M059J (cell line): ENCODE data around the gene TAF8. TPM values are rescaled to one million over a fixed set of nuclear protein-coding genes. Genes with fewer than 3 reads are reported as not detected.
"Not testable (repeated sequence)": the region's sequence is repeated elsewhere in the genome, so short reads cannot be mapped to it uniquely, and the experiment has no call there.

ENCODE experiments used
- DNase-seq: peaks from one replicate; pipeline ENCODE4 v3.0.0-alpha.2; 2012; ENCODE audit warnings: low read depth
- total RNA-seq: library from RNA; depleted of rRNA; stranded (reverse); fragments of >200 nt; shearing (Covaris generic); gene quantifications from 2 replicates; pipeline ENCODE4 v1.2.3, GENCODE V29; 2014; rRNA removed

The TAF8 gene, protein sequence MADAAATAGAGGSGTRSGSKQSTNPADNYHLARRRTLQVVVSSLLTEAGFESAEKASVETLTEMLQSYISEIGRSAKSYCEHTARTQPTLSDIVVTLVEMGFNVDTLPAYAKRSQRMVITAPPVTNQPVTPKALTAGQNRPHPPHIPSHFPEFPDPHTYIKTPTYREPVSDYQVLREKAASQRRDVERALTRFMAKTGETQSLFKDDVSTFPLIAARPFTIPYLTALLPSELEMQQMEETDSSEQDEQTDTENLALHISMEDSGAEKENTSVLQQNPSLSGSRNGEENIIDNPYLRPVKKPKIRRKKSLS
- 23.7 and 29.5 TPM in 2 replicates for total RNA-seq

DNA sequence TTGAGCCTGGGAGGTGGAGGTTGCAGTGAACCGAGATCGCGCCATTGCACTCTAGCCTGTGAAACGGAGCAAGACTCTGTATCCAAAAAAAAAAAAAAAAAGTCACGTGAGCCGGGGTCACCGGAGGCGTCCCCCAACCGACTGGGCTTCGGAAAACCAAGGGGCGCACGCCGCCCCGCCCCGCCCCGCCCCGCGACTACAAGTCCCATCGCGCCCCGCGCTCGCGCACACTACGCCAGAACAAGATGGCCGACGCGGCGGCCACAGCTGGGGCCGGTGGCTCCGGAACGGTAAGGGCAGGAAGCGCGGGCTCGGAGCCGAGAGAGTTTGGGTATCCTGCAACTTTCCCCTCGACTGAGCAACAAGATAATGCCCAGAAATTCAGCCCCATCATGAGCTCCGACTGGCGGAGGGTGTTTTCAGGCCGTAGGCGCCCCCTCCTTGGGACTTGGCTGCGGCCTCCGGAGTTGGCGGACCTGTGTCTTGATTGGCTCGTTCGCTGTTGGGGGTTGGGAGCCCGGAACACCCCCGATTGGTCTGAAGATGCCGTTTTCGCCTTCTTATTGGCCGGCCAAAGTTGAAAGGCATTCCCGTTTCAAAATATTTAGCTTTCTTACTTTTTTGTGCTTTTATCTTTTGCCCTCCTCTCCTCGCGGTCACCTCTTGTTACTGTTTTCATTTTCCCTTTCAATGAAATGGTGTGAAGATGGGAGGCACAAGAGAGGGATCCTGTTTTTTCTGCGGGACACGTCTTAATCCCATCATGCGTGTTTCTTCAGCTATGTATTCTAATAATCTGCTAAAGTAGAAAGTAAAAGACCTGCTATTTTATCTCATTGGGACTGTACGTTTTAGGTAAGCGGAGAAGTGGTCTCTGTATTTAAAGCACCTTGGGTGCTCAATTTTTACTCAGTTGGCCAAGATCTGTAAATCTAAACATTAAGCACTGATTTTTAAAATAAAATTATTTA lies at the start of gene TAF8:
Gene TAF8 (plus strand): TSS at position 228 of the 971 bp plus-strand sequence. CDS start 18 bp downstream, at position 246.
- peak; percentile 93 for DNase-seq

DNA sequence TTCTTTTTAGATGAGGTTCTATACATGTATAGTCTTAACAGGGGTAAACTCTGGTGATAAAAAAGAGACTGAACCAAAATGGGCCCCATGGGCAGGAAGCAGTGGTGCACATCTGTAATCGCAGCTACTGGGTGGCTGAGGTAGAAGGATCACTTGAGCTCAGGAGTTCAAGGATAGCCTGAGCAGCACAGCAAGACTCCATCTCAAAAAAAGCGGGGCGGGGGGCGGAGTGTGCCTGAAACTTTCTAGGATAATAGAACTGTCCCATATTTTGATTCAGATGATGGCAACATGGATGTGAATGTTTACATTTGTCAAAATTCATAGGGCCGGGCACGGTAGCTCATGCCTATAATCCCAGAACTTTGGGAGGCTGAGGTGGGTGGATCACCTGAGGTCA lies 48.8 kb upstream of the TAF8 start:
- DNase-seq, result no peak

- not testable (repeated sequence) for DNase-seq
Observed at GRCh38 chr6:42003658-42004057, 46.7 kb upstream of the TAF8 start.

- DNase-seq, result no peak
Observed at GRCh38 chr6:42007286-42008137, 42.8 kb upstream of the TAF8 start.

DNA sequence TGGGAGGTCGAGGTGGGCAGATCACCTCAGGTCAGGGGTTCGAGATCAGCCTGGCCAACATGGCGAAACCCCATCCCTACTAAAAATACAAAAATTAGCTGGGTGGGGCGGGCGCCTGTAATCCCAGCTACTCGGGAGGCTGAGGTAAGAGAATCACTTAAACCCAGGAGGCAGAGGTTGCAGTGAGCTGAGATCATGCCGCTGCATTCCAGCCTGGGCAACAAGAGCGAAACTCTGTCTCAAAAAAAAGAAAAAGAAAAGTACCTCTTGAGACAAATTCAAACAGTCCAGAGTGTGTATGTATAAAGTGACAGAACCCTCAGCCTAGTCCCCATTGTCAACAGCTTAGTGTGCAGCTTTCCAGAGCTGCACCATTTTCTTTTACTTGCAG lies 42.2 kb upstream of the TAF8 start:
- not testable (repeated sequence) for DNase-seq

- DNase-seq, result no peak
Observed at GRCh38 chr6:42009844-42010184, 40.5 kb upstream of the TAF8 start.

DNA sequence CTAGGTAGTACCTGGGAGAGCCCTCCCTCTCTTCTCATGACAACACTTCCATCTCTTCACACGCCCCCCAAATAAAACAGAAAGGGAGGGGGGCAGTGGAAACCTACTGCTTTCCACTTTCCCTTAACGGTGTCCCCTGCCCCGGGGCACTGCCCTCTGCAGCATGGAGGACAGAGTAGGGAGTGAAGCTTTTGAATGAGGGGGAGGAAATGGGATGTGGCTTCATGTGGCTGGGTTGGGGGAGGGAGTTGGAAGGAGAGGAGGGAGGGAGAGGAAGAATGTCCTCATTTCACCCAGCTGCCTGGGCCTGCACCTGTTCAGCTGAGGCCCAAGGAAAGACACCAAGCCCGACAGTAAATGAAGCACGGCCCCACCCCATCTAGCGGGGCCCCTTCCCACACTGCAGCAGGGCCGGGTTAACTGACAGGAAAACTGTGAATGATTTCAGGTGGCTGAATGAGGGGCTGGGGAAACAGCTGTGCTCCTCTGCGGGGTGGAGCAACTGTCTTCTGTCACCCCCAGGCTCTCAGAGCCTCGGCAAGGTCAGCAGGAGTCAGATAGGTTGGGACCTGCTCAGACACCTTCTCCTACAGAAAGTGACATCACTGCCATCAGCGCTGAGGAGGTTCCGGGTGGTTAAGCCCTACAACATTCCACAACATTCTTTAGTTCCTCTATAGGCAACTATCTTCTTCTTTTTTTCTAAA lies 40.0 kb upstream of the TAF8 start:
- DNase-seq, result peak; percentile 47

DNA sequence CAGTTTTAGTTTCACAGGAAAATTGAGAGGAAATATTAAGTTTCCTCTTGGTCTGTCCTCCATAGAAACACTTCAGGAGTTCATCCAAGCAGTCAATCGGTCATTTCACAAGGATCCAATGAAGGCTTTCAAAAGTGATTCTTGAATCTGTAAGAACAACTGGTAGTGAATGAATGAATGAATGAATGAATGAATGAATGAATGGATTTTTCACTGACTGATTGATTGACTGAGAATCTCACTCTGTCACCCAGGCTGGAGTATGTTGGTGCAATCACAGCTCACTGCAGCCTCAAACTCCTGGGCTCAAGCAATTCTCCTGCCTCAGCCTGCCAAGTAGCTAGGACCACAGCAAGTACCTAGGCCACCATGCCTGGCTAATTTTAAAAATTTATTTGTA lies 39.4 kb upstream of the TAF8 start:
- no peak for DNase-seq

DNA sequence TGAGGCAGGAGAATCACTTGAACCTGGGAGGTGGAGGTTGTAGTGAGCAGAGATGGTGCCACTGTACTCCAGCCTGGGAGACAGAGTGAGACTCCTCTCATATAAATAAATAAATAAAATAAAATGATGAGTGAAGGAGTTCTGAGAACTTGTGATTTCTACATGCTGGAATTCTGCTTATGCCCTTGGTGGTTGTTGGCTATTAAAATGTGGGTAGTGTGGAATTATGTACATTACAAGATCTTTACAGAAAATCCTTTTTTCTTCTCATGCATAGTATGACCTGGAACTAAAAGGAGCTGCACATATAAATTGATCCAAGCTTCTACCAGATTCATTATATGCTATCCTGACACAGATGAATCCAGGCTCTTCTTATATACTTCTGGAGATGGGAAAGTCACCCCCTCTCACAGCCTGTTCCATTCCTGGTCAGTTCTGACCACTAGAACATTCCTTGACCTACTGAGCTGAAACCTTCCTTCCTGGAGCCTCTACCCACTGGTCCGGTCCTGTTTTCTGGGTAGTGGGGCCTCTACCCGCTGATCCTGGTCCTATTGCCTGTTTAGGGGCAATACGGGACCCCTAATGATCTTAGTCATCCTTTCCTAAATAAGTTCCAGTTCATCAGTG lies 37.7 kb upstream of the TAF8 start:
- DNase-seq, result no peak

- peak; percentile 73 for DNase-seq
Observed at GRCh38 chr6:42013134-42013516, 37.2 kb upstream of the TAF8 start.

DNA sequence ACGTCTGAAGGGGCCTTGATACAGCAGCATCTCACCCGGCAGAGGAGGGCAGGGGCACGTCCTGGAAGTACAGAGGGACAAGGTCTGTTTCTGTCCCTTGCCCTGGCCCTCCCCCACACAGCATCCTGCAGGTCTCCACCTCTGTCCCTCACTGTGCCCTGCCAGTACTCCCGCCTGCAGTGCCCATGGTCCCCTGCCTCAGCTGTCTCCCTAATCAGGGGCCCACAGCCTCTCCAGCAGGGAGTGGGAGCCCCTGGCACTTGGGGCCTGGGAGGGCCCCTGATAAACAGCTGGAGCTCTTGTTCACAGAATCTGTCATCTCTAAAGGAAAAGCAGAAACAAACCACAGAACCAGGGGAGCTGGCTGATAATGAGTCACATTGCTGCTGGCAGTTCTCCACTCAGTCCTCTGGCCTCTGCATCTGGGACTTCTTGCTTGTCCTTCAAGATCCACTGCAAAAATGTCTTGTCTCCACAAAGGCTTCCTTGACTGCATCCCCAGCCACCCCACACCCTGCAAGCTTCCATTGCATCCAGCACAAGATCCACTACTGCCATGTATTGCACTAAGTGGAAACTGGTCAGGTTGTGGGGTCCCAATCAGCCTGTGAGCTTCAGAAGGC lies 33.2 kb upstream of the TAF8 start:
- peak; percentile 90 for DNase-seq

DNA sequence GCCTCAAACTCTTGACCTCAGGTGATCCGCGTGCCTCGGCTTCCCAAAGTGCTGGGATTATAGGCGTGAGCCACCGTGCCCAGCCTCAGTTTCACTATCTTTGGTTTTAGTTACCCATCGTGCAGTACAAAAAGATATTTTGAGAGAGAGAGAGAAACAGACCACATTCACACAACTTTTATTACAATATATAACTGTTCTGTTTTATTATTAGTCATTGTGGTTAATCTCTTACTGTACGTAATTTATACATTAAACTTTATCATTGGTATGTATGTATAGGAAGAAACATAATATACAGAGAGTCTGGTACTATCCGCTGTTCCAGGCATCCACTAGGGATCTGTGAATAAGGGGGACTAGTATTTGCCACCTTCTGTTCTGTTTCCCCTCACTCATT lies 29.4 kb upstream of the TAF8 start:
- DNase-seq, result no peak

GRCh38 chr6:42021847-42022754 lies 28.2 kb upstream of the TAF8 start:
- no peak for DNase-seq

DNA sequence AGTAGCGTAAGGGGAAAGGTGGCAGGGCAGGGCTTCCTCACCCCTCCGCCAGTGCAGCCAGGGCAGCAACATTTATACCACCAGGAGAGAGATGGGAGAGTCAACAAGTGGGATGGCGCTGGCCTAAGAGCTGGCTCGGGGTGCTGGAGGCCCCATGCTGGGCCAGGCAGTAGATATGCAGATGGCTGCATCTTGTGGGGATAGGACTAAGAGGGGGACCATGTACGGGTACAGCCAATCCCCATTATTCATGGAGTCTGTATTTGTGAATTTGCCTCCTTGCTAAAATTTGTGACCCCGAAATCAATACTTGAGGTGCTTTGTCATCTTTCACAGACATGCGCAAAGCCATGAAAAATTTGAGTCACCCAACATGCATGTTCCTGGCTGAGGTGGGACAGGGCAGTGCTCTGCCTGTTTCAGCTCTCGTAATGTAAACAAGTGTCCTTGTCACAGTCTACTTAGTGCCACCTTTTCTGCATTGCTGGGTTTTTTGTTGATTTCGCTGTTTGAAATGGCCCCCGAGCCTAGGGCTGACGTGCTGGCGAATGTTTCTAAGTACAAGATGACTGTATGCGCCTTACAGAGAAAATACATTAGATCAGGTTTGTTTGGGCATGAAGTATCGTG lies 27.5 kb upstream of the TAF8 start:
- no peak for DNase-seq

DNA sequence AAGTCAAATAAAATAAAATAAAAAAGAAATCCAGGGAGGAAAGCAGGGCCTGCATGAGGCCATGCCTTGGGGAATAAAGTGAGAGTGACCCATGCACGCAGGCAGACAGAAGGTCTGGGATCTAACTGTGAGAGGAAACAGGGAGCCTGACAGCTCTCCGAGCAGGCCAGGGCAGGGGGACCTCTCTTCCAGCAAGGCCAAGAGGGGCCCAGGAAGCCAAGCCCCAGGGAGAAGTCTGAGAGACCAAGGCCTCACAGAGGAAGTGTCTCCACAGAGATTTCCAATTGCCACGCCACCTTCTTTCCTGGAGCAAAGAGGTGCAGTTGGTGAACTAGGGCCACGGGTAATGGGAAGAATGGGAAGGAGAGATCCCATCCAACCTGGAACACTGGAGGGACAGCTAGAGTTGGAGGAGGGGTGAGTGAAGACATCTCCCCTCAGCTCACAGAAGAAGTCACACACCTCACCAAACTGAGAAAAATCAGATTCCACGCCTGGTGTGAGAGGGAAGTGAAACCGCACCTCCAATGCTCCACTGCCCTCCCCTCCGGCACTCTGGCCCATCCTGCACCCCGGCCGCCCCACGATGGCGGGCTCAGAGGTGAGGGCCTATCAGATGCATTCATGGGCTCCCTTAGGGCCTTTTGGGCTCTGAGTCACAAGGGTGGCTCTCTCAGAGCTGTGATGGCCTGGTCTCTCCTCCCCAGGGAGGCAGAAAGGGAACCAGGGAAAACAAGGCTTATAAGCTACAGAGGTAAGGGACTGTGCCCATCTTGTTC lies 25.1 kb upstream of the TAF8 start:
- DNase-seq, result no peak

DNA sequence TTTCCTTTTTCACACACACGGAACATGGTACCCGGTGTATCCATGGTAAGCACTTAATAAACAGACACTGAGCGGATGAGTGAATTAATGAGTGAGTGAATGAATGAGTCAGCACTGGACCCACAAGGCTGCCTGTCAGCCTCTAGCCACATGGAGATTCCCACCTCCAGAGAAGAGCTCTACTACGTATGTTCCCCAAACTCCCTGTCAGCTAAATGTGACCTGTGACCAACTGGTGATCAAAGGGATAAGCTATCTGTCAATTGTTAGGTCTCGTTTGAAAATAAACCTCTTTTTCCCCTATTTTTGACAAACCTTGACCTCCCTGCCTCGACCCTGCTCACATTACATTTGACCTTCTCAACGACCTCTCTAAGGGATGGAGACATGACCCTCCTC lies 24.5 kb upstream of the TAF8 start:
- no peak for DNase-seq

GRCh38 chr6:42026540-42026939 lies 23.8 kb upstream of the TAF8 start:
- DNase-seq, result no peak
